OCI-LY1 (cell line): Measurements from ENCODE around the gene OR10V1.

Experiments used
- CTCF ChIP-seq: fragments of 200-600 bp; sonication (generic), shearing (Covaris generic); IDR thresholded peaks from 2 replicates; pipeline ENCODE4 v1.5.1; 2017; ENCODE audit warnings: mild to moderate bottlenecking, antibody characterized with exemption, low read length, moderate library complexity, mixed read lengths
- EZH2 ChIP-seq: fragments of 200-600 bp; sonication (generic), shearing (Covaris generic); IDR thresholded peaks from 2 replicates; pipeline ENCODE4 v1.8.0; 2017; ENCODE audit warnings: borderline replicate concordance, mixed run types, mild to moderate bottlenecking, antibody characterized with exemption, low read length, moderate library complexity, mixed read lengths

DNA sequence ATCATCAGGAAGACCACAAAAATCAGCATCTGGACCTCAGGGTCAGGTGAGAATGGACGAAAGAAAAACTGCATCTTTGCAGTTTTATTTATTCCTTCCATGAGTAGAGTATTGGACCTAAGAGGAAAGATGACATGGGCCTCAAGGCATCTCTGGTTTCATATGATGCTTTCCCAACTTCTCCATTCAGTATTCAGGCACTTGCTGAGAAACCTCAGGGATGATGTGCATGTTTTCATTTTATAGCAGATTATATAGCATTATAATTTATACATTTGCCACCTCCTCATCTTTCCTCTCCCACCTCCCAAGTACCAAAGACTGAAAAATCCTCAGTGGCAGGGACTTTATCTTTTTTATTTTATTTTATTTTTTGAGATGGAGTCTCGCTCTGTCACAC, at the start of gene OR10V1:
- TF ChIP-seq CTCF = no peak
- TF ChIP-seq EZH2 = no peak
